ENCODE data around the gene TMEM92.

DNA sequence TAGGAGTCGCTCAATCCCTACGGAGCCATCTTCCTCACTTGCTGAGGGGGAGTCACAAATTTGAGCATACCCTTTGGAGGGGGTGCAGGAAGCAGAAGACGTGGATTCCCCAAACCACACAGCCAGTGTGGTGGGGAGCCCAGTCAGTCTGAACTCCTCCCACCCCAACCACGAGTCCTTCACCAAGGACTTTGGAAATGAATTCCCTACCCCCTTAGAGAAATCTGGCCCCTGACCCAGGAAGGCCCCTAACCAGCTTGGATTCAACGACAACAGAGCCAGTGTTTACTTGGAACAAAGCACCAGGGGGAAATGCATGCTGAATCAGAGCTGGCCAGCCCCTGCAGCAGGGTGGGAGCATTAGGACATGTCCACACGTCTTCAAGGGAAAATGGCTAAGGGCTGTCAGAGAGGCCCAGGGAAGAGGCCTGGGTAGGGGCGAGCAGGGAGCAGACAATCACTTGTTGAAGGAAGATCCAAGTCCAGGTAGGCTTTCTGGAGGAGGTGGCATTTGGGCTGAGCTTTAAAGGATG lies 5.5 kb upstream of the TMEM92 start:
- TF ChIP-seq, protein P1, sequence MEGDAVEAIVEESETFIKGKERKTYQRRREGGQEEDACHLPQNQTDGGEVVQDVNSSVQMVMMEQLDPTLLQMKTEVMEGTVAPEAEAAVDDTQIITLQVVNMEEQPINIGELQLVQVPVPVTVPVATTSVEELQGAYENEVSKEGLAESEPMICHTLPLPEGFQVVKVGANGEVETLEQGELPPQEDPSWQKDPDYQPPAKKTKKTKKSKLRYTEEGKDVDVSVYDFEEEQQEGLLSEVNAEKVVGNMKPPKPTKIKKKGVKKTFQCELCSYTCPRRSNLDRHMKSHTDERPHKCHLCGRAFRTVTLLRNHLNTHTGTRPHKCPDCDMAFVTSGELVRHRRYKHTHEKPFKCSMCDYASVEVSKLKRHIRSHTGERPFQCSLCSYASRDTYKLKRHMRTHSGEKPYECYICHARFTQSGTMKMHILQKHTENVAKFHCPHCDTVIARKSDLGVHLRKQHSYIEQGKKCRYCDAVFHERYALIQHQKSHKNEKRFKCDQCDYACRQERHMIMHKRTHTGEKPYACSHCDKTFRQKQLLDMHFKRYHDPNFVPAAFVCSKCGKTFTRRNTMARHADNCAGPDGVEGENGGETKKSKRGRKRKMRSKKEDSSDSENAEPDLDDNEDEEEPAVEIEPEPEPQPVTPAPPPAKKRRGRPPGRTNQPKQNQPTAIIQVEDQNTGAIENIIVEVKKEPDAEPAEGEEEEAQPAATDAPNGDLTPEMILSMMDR (IDR thresholded peaks at IDR 0.05), result no peak
- TF ChIP-seq POLR2A (IDR thresholded peaks at IDR 0.05), result no peak

Measured in esophagus squamous epithelium (tissue), 4 donors.